RKO (cell line): ENCODE data around the gene MSI2.
"Not testable (repeated sequence)": the region's sequence is repeated elsewhere in the genome, so short reads cannot be mapped to it uniquely, and the experiment has no call there.

Source experiments
- DNase-seq: peaks from one replicate; pipeline ENCODE4 v3.0.0-alpha.2; 2016; ENCODE audit warnings: low spot score

The MSI2 gene

GRCh38 chr17:57484826-57485565 lies 228.7 kb downstream of the MSI2 start:
- no peak for DNase-seq

- no peak for DNase-seq
Measured at GRCh38 chr17:57485566-57485865, 229.2 kb downstream of the MSI2 start.

- no peak for DNase-seq
Measured at GRCh38 chr17:57485916-57486881, 229.9 kb downstream of the MSI2 start.

GRCh38 chr17:57486882-57487301 lies 230.6 kb downstream of the MSI2 start:
- no peak for DNase-seq

- DNase-seq, result no peak
Measured at GRCh38 chr17:57487573-57487972, 231.2 kb downstream of the MSI2 start.

GRCh38 chr17:57488856-57489255 lies 232.5 kb downstream of the MSI2 start:
- no peak for DNase-seq

- no peak for DNase-seq
Measured at GRCh38 chr17:57489321-57489720, 233.0 kb downstream of the MSI2 start.

- no peak for DNase-seq
Measured at GRCh38 chr17:57490111-57490845, 234.0 kb downstream of the MSI2 start.

GRCh38 chr17:57490890-57491289 lies 234.6 kb downstream of the MSI2 start:
- no peak for DNase-seq

- DNase-seq, result no peak
Measured at GRCh38 chr17:57493171-57493570, 236.8 kb downstream of the MSI2 start.

- no peak for DNase-seq
Measured at GRCh38 chr17:57493625-57494024, 237.3 kb downstream of the MSI2 start.

- DNase-seq, result no peak
Measured at GRCh38 chr17:57494443-57494842, 238.1 kb downstream of the MSI2 start.

GRCh38 chr17:57495771-57496170 lies 239.4 kb downstream of the MSI2 start:
- no peak for DNase-seq

- DNase-seq, result no peak
Measured at GRCh38 chr17:57496382-57496781, 240.1 kb downstream of the MSI2 start.

- no peak for DNase-seq
Measured at GRCh38 chr17:57498443-57498842, 242.1 kb downstream of the MSI2 start.

- not testable (repeated sequence) for DNase-seq
Measured at GRCh38 chr17:57499221-57499620, 242.9 kb downstream of the MSI2 start.

- DNase-seq, result no peak
Measured at GRCh38 chr17:57499648-57500049, 243.3 kb downstream of the MSI2 start.

- no peak for DNase-seq
Measured at GRCh38 chr17:57501016-57501415, 244.7 kb downstream of the MSI2 start.

GRCh38 chr17:57502022-57502421 lies 245.7 kb downstream of the MSI2 start:
- DNase-seq, result no peak

GRCh38 chr17:57502811-57503241 lies 246.5 kb downstream of the MSI2 start:
- peak; percentile 22 for DNase-seq

- DNase-seq, result no peak
Measured at GRCh38 chr17:57504208-57504607, 247.9 kb downstream of the MSI2 start.
